Vagina (tissue), 2 donors: ENCODE data around the gene SH3GLB2. TPM values are rescaled to one million over a fixed set of nuclear protein-coding genes. Genes with fewer than 3 reads are reported as not detected.

Source experiments
- DNase-seq, 2 donors: peaks; one replicate each; pipeline ENCODE4 v3.0.0-alpha.2; 2017; ENCODE audit errors: extremely low spot score in 2 of 2
- H3K27ac ChIP-seq: fragments of 200-600 bp; sonication (generic); one replicate; pipeline ENCODE4 v1.5.1; 2019
- H3K27me3 ChIP-seq: fragments of 200-600 bp; sonication (generic); one replicate; pipeline ENCODE4 v1.5.1; 2019
- H3K36me3 ChIP-seq, 2 donors: fragments of 200-600 bp; sonication (generic); one replicate each; pipeline ENCODE4 v1.5.1; 2017 to 2019
- H3K4me1 ChIP-seq: fragments of 200-600 bp; sonication (generic); one replicate; pipeline ENCODE4 v1.5.1; 2019
- H3K4me3 ChIP-seq, 2 donors: fragments of 200-600 bp; sonication (generic); 1 replicate in 1 of 2; 2 replicates in 1 of 2; pipeline ENCODE4 v1.5.1; 2016 to 2019
- H3K9me3 ChIP-seq: fragments of 200-600 bp; sonication (generic); one replicate; pipeline ENCODE4 v1.5.1; 2019
- CTCF ChIP-seq, 3 experiments: fragments of 450-650 bp in 2 of 3; fragments of 200-600 bp in 1 of 3; sonication (generic) in 1 of 3; IDR thresholded peaks; one replicate each; pipeline ENCODE4 v1.5.1; 2017 to 2019; ENCODE audit warnings: antibody characterized with exemption in 3 of 3, mild to moderate bottlenecking in 2 of 3, moderate library complexity in 2 of 3
- POLR2A ChIP-seq, 2 donors: fragments of 450-650 bp; IDR thresholded peaks; one replicate each; pipeline ENCODE4 v1.6.1; 2017; ENCODE audit warnings: antibody characterized with exemption in 2 of 2, mild to moderate bottlenecking in 2 of 2, moderate library complexity in 2 of 2
- POLR2AphosphoS5 ChIP-seq, 2 donors: sonication (generic); formaldehyde crosslinking; IDR thresholded peaks; one replicate each; pipeline ENCODE4 v1.9.0; 2017; ENCODE audit warnings: antibody characterized with exemption in 2 of 2, mild to moderate bottlenecking in 2 of 2, low read depth in 1 of 2; ENCODE audit not compliant: insufficient read depth in 1 of 2
- intact Hi-C: fragments of 100-400 bp; cut with DNase I; formaldehyde crosslinking; loops from one replicate; pipeline ENCODE4 v1.15.1; 2023
- total RNA-seq: library from RNA; depleted of rRNA; stranded (reverse); fragments of >200 nt; gene quantifications from one replicate; pipeline ENCODE4 v1.2.3, GENCODE V29; 2016

The SH3GLB2 gene
- total RNA-seq, 1 donor from 2014 or later: 86.2 TPM

GRCh38 chr9:129069862-129070641, 41.9 kb upstream of the SH3GLB2 start:
- no peak for TF ChIP-seq POLR2AphosphoS5 (IDR thresholded peaks at IDR 0.05; ENCODE audit: insufficient read depth in 1 of 2, low read depth in 1 of 2)
- TF ChIP-seq POLR2A (IDR thresholded peaks at IDR 0.05): no peak
- TF ChIP-seq CTCF (IDR thresholded peaks at IDR 0.05): no peak
- peaks cover 0 to 34% of the 10 kb centered on the region in 2 donors for H3K36me3 ChIP-seq
- H3K4me1 ChIP-seq: no peaks in the 10 kb centered on the region
- H3K27me3 ChIP-seq: no peaks in the 10 kb centered on the region
- peak in 1 of 2 donors; percentile 93 for DNase-seq
- no peak overlapping the region for H3K4me3 ChIP-seq
- intact Hi-C loops: no loop called here
- no peaks in the 10 kb centered on the region for H3K9me3 ChIP-seq
- no peak overlapping the region for H3K27ac ChIP-seq

- intact Hi-C loops: no loop called here
- DNase-seq: no peak
- H3K4me3 ChIP-seq: no peak overlapping the region
- H3K27me3 ChIP-seq: no peaks in the 10 kb centered on the region
- H3K9me3 ChIP-seq: no peaks in the 10 kb centered on the region
- TF ChIP-seq POLR2A (IDR thresholded peaks at IDR 0.05): no peak
- TF ChIP-seq CTCF (IDR thresholded peaks at IDR 0.05): no peak
- H3K27ac ChIP-seq: no peak overlapping the region
- H3K36me3 ChIP-seq: peaks cover 0 to 41% of the 10 kb centered on the region in 2 donors
- H3K4me1 ChIP-seq: no peaks in the 10 kb centered on the region
Observed at GRCh38 chr9:129068990-129069861, 41.1 kb upstream of the SH3GLB2 start.

GRCh38 chr9:129068110-129068509, 40.0 kb upstream of the SH3GLB2 start:
- Histone ChIP-seq H3K9me3 (no peaks in the 10 kb centered on the region), H3K4me3 (no peak overlapping the region), H3K36me3 (peaks cover 0 to 50% of the 10 kb centered on the region in 2 donors), H3K27ac (no peak overlapping the region), H3K27me3 (no peaks in the 10 kb centered on the region), H3K4me1 (no peaks in the 10 kb centered on the region)
- no peak for TF ChIP-seq CTCF (IDR thresholded peaks at IDR 0.05)
- TF ChIP-seq POLR2A (IDR thresholded peaks at IDR 0.05): no peak
- intact Hi-C loops: no loop called here
- DNase-seq: no peak

GRCh38 chr9:129064499-129064908, 36.4 kb upstream of the SH3GLB2 start:
- Histone ChIP-seq H3K4me3 (no peak overlapping the region), H3K27ac (no peak overlapping the region), H3K36me3 (peaks cover 0 to 77% of the 10 kb centered on the region in 2 donors), H3K4me1 (no peaks in the 10 kb centered on the region), H3K27me3 (no peaks in the 10 kb centered on the region), H3K9me3 (no peaks in the 10 kb centered on the region)
- no peak for TF ChIP-seq CTCF (IDR thresholded peaks at IDR 0.05)
- TF ChIP-seq POLR2A (IDR thresholded peaks at IDR 0.05): no peak
- no peak for TF ChIP-seq POLR2AphosphoS5 (IDR thresholded peaks at IDR 0.05; ENCODE audit: insufficient read depth in 1 of 2, low read depth in 1 of 2)
- DNase-seq: no peak
- intact Hi-C loops: no loop called here

- no peak overlapping the region for H3K4me3 ChIP-seq
- peaks cover 0 to 75% of the 10 kb centered on the region in 2 donors for H3K36me3 ChIP-seq
- no peaks in the 10 kb centered on the region for H3K9me3 ChIP-seq
- H3K27me3 ChIP-seq: no peaks in the 10 kb centered on the region
- DNase-seq: no peak
- intact Hi-C loops: no loop called here
- H3K27ac ChIP-seq: no peak overlapping the region
- TF ChIP-seq POLR2A (IDR thresholded peaks at IDR 0.05) (no peak), POLR2AphosphoS5 (IDR thresholded peaks at IDR 0.05; ENCODE audit: insufficient read depth in 1 of 2, low read depth in 1 of 2) (no peak), CTCF (IDR thresholded peaks at IDR 0.05) (no peak)
- H3K4me1 ChIP-seq: no peaks in the 10 kb centered on the region
Observed at GRCh38 chr9:129063061-129063460, 34.9 kb upstream of the SH3GLB2 start.
